OCI-LY7 (cell line): ENCODE measurements around the gene MATR3. TPM values are rescaled to one million over a fixed set of nuclear protein-coding genes. Genes with fewer than 3 reads are reported as not detected.

Experiments used
- BruUV-seq: library from RNA; stranded (reverse); fragments of 400-500 nt; replicated peaks from 2 replicates; lab custom pipeline; 2021; lab: Mats Ljungman, UMichigan
- CTCF ChIA-PET: fragments of 300-600 bp; sonication (Branson Sonifier 250); formaldehyde crosslinking; loops from one replicate; lab custom pipeline; 2022; ENCODE audit warnings: antibody characterized with exemption; ENCODE audit not compliant: unreplicated experiment; lab: Charles Lee
- POLR2A ChIA-PET: fragments of 300-600 bp; sonication (Branson Sonifier 250); formaldehyde crosslinking; loops from one replicate; lab custom pipeline; 2022; ENCODE audit warnings: antibody characterized with exemption; lab: Charles Lee
- DNase-seq: peaks from one replicate; pipeline ENCODE4 v3.0.0-alpha.2; 2015; ENCODE audit warnings: low spot score
- H2AFZ ChIP-seq: fragments of 200-600 bp; sonication (generic), shearing (Covaris generic); 2 replicates; pipeline ENCODE4 v1.6.1; 2014; ENCODE audit warnings: mild to moderate bottlenecking, antibody characterized with exemption, low read length, moderate library complexity
- H3K27ac ChIP-seq: fragments of 200-600 bp; sonication (generic); 2 replicates; pipeline ENCODE4 v1.5.1; 2014; ENCODE audit warnings: mixed run types, low read depth, mild to moderate bottlenecking, moderate library complexity, low read length, inconsistent platforms; ENCODE audit not compliant: poor library complexity, severe bottlenecking
- H3K36me3 ChIP-seq: fragments of 200-600 bp; sonication (generic); 2 replicates; pipeline ENCODE4 v1.6.1; 2014; ENCODE audit warnings: mild to moderate bottlenecking, antibody characterized with exemption, low read length, moderate library complexity, mixed read lengths; ENCODE audit not compliant: insufficient read depth
- H3K4me1 ChIP-seq: fragments of 200-600 bp; sonication (generic); 2 replicates; pipeline ENCODE4 v1.5.1; 2014; ENCODE audit warnings: mild to moderate bottlenecking, low read length; ENCODE audit not compliant: insufficient read depth, poor library complexity, severe bottlenecking
- H3K4me2 ChIP-seq: fragments of 200-600 bp; sonication (generic); 2 replicates; pipeline ENCODE4 v1.6.1; 2014; ENCODE audit warnings: mild to moderate bottlenecking, low read length
- H3K4me3 ChIP-seq: fragments of 200-600 bp; sonication (generic); 2 replicates; pipeline ENCODE4 v1.5.1; 2014; ENCODE audit warnings: mild to moderate bottlenecking, low read depth, low read length; ENCODE audit not compliant: poor library complexity, severe bottlenecking
- H3K79me2 ChIP-seq: fragments of 200-600 bp; sonication (generic); 2 replicates; pipeline ENCODE4 v1.6.1; 2016; ENCODE audit warnings: low read depth, mild to moderate bottlenecking, low read length, moderate library complexity, mixed read lengths; ENCODE audit not compliant: insufficient read depth
- H3K9me2 ChIP-seq: fragments of 200-600 bp; sonication (generic); 2 replicates; pipeline ENCODE4 v1.6.1; 2016; ENCODE audit warnings: mild to moderate bottlenecking, low read length, mixed read lengths; ENCODE audit not compliant: insufficient read depth
- H3K9me3 ChIP-seq: fragments of 200-600 bp; sonication (generic); 2 replicates; pipeline ENCODE4 v1.6.1; 2014; ENCODE audit warnings: mild to moderate bottlenecking, mixed run types, low read length, mixed read lengths
- H4K20me1 ChIP-seq: fragments of 200-600 bp; sonication (generic); 2 replicates; pipeline ENCODE4 v1.6.1; 2014; ENCODE audit warnings: mild to moderate bottlenecking, antibody characterized with exemption, low read length, moderate library complexity, mixed read lengths; ENCODE audit not compliant: insufficient read depth
- CTCF ChIP-seq: fragments of 200-600 bp; sonication (generic); conservative IDR thresholded peaks from 2 replicates; pipeline ENCODE4 v1.5.1; 2014; ENCODE audit warnings: mild to moderate bottlenecking, antibody characterized with exemption, low read length, moderate library complexity, mixed read lengths
- EZH2phosphoT487 ChIP-seq: fragments of 200-600 bp; sonication (generic); IDR thresholded peaks from 2 replicates; pipeline ENCODE4 v1.6.1; 2018; ENCODE audit warnings: low read depth, borderline replicate concordance, mild to moderate bottlenecking, mixed run types, antibody characterized with exemption, low read length, moderate library complexity, mixed read lengths
- intact Hi-C: fragments of 100-400 bp; cut with micrococcal nuclease; formaldehyde crosslinking; loops from one replicate; pipeline ENCODE4 v1.10.0; 2022; ENCODE audit not compliant: unreplicated experiment
- total RNA-seq, 2 experiments: library from RNA; depleted of rRNA in 1 of 2; stranded (reverse); fragments of >200 nt in 1 of 2; shearing (Covaris generic) in 1 of 2; gene quantifications; 2 replicates each; pipeline ENCODE4 v1.2.3, GENCODE V29; 2014 to 2022

Gene MATR3
- total RNA-seq, 2 experiments from 2014 or later: 205 to 270 TPM

- Histone ChIP-seq H3K4me3 (no peak overlapping the region), H3K9me3 (peaks cover 6% of the 10 kb centered on the region; the same call in 1 of the 2 replicates), H2AFZ (no peak overlapping the region), H3K4me1 (no peaks in the 10 kb centered on the region), H3K36me3 (peaks cover 81% of the 10 kb centered on the region), H3K4me2 (no peak overlapping the region), H4K20me1 (peaks cover 7% of the 10 kb centered on the region; the same call in 1 of the 2 replicates), H3K9me2 (no peaks in the 10 kb centered on the region), H3K27ac (no peak overlapping the region), H3K79me2 (peaks cover 36% of the 10 kb centered on the region)
- BruUV-seq: no TSS peak
- POLR2A ChIA-PET: interaction anchor here (0.9 kb wide), 1 partner anchor 11 kb away, joined by 4 read pairs; no protein-coding TSS in a partner anchor
- TF ChIP-seq CTCF (no peak), EZH2phosphoT487 (no peak)
- intact Hi-C loops: no loop called here
- no peak for DNase-seq
- CTCF ChIA-PET: no interaction called here
Measured at GRCh38 chr5:139364466-139364865, 70.9 kb downstream of the MATR3 start.

- POLR2A ChIA-PET: no interaction called here
- Histone ChIP-seq H3K4me3 (no peak overlapping the region), H3K9me2 (no peaks in the 10 kb centered on the region), H3K27ac (no peak overlapping the region), H3K79me2 (no peaks in the 10 kb centered on the region), H3K4me2 (no peak overlapping the region), H3K36me3 (peaks cover 81% of the 10 kb centered on the region), H4K20me1 (0 out of 2 replicates have a peak, but pooled peaks cover 3% of the 10 kb centered on the region), H3K9me3 (0 out of 2 replicates have a peak, but pooled peaks cover under 1% of the 10 kb centered on the region), H3K4me1 (no peaks in the 10 kb centered on the region), H2AFZ (no peak overlapping the region)
- intact Hi-C loops: no loop called here
- TF ChIP-seq CTCF: peak; percentile 70
- no peak for TF ChIP-seq EZH2phosphoT487
- CTCF ChIA-PET: no interaction called here
- DNase-seq: peak; percentile 27
- BruUV-seq: no TSS peak
Measured at GRCh38 chr5:139368613-139369012, 75.1 kb downstream of the MATR3 start.

GRCh38 chr5:139369181-139369580 lies 75.6 kb downstream of the MATR3 start:
- intact Hi-C loops: no loop called here
- no peak overlapping the region for H2AFZ ChIP-seq
- no peaks in the 10 kb centered on the region for H3K9me2 ChIP-seq
- no peak overlapping the region for H3K4me3 ChIP-seq
- DNase-seq: no peak
- H4K20me1 ChIP-seq: 0 out of 2 replicates have a peak, but pooled peaks cover 3% of the 10 kb centered on the region
- H3K36me3 ChIP-seq: peaks cover 79% of the 10 kb centered on the region
- no peaks in the 10 kb centered on the region for H3K9me3 ChIP-seq
- POLR2A ChIA-PET: interaction anchor here (0.6 to 1.3 kb wide), 4 partner anchors 7 to 58 kb away, joined by 3 to 7 read pairs (median 4); no protein-coding TSS in a partner anchor
- no peaks in the 10 kb centered on the region for H3K79me2 ChIP-seq
- H3K4me1 ChIP-seq: no peaks in the 10 kb centered on the region
- CTCF ChIA-PET: no interaction called here
- TF ChIP-seq CTCF (no peak), EZH2phosphoT487 (no peak)
- H3K27ac ChIP-seq: no peak overlapping the region
- BruUV-seq: TSS peak; percentile 80
- H3K4me2 ChIP-seq: no peak overlapping the region
